WTC11 (cell line): ENCODE measurements around the gene RANBP10. TPM values are rescaled to one million over a fixed set of nuclear protein-coding genes. Genes with fewer than 3 reads are reported as not detected.

Experiments used
- ATAC-seq: fragments of 200-7000 bp; cut with Tn5 transposase; 2 replicates; pipeline ENCODE4 v1.10.0; 2021; ENCODE audit warnings: mild to moderate bottlenecking, moderate library complexity
- CTCF ChIA-PET: fragments of 300-600 bp; sonication (Branson Sonifier 250); formaldehyde crosslinking; loops from one replicate; lab custom pipeline; 2021; ENCODE audit warnings: antibody characterized with exemption; lab: Charles Lee
- POLR2A ChIA-PET: fragments of 350-600 bp; sonication (Branson Sonifier 250); formaldehyde crosslinking; loops from one replicate; lab custom pipeline; 2021; ENCODE audit warnings: antibody characterized with exemption; lab: Charles Lee
- DNase-seq: peaks from one replicate; pipeline ENCODE4 v3.0.0; 2021; ENCODE audit warnings: low spot score
- H3K27ac Mint-ChIP-seq: 2 replicates; pipeline ENCODE4 v1.8.0; 2021; ENCODE audit warnings: mixed read lengths
- H3K27me3 Mint-ChIP-seq: 2 replicates; pipeline ENCODE4 v1.8.0; 2021; ENCODE audit warnings: low read depth, mild to moderate bottlenecking, moderate library complexity, mixed read lengths
- H3K36me3 Mint-ChIP-seq: 2 replicates; pipeline ENCODE4 v1.8.0; 2021; ENCODE audit warnings: mixed read lengths
- H3K4me1 Mint-ChIP-seq: 2 replicates; pipeline ENCODE4 v1.8.0; 2022; ENCODE audit warnings: mixed read lengths
- H3K4me3 Mint-ChIP-seq: 2 replicates; pipeline ENCODE4 v1.8.0; 2021; ENCODE audit warnings: mild to moderate bottlenecking, moderate library complexity, mixed read lengths
- H3K9me3 Mint-ChIP-seq: 2 replicates; pipeline ENCODE4 v1.8.0; 2021; ENCODE audit warnings: mixed read lengths
- CBFB ChIP-seq: sonication (generic); formaldehyde crosslinking; IDR thresholded peaks from 2 replicates; pipeline ENCODE4 v1.8.1; 2022; ENCODE audit warnings: mild to moderate bottlenecking, low read depth, missing genetic modification reagents
- ELF4 ChIP-seq: sonication (generic); formaldehyde crosslinking; IDR thresholded peaks from 2 replicates; pipeline ENCODE4 v1.8.1; 2022; ENCODE audit warnings: low read depth, mild to moderate bottlenecking, moderate library complexity, missing genetic modification reagents
- FOXK1 ChIP-seq: sonication (generic); formaldehyde crosslinking; IDR thresholded peaks from 2 replicates; pipeline ENCODE4 v1.8.0; 2022; ENCODE audit warnings: mild to moderate bottlenecking, moderate library complexity, missing genetic modification reagents
- FOXP1 ChIP-seq: sonication (generic); formaldehyde crosslinking; IDR thresholded peaks from 2 replicates; pipeline ENCODE4 v1.8.0; 2022; ENCODE audit warnings: missing genetic modification reagents, mild to moderate bottlenecking, moderate library complexity, borderline replicate concordance
- GABPB1 ChIP-seq: sonication (generic); formaldehyde crosslinking; IDR thresholded peaks from 2 replicates; pipeline ENCODE4 v1.8.1; 2023; ENCODE audit warnings: mild to moderate bottlenecking, missing genetic modification reagents
- GRHL2 ChIP-seq: fragments of 250-450 bp; sonication (Bioruptor Pico); IDR thresholded peaks from 2 replicates; pipeline ENCODE4 v1.8.0; 2022; ENCODE audit warnings: mild to moderate bottlenecking, moderate library complexity; ENCODE audit not compliant: insufficient replicate concordance, severe bottlenecking
- JAZF1 ChIP-seq: fragments of 250-450 bp; sonication (Bioruptor Pico); IDR thresholded peaks from 2 replicates; pipeline ENCODE4 v1.9.0; 2021; ENCODE audit warnings: moderate library complexity, mild to moderate bottlenecking, inconsistent platforms
- NR3C1 ChIP-seq: sonication (generic); formaldehyde crosslinking; conservative IDR thresholded peaks from 2 replicates; pipeline ENCODE4 v1.8.1; 2023; ENCODE audit warnings: low read depth, mild to moderate bottlenecking, missing genetic modification reagents
- PREB ChIP-seq: sonication (generic); formaldehyde crosslinking; IDR thresholded peaks from 2 replicates; pipeline ENCODE4 v1.8.1; 2022; ENCODE audit warnings: mild to moderate bottlenecking, missing genetic modification reagents, moderate library complexity, borderline replicate concordance
- SMAD3 ChIP-seq: sonication (generic); formaldehyde crosslinking; IDR thresholded peaks from 2 replicates; pipeline ENCODE4 v1.8.0; 2022; ENCODE audit warnings: missing genetic modification reagents, mild to moderate bottlenecking, borderline replicate concordance
- TEAD1 ChIP-seq: sonication (generic); formaldehyde crosslinking; IDR thresholded peaks from 2 replicates; pipeline ENCODE4 v1.8.0; 2022; ENCODE audit warnings: mild to moderate bottlenecking, missing genetic modification reagents
- TEAD4 ChIP-seq: sonication (generic); formaldehyde crosslinking; IDR thresholded peaks from 2 replicates; pipeline ENCODE4 v1.8.0; 2022; ENCODE audit warnings: mild to moderate bottlenecking, missing genetic modification reagents
- ZNF423 ChIP-seq: fragments of 250-450 bp; sonication (Bioruptor Pico); IDR thresholded peaks from 2 replicates; pipeline ENCODE4 v2.1.2; 2022; ENCODE audit warnings: mild to moderate bottlenecking, moderate library complexity
- total RNA-seq: library from RNA; stranded (reverse); gene quantifications from 3 replicates; pipeline ENCODE4 v1.2.3, GENCODE V29; 2021
- TF ChIP-seq, protein P1 (sequence below): fragments of 250-450 bp; sonication (Bioruptor Pico); conservative IDR thresholded peaks from 2 replicates; pipeline ENCODE4 v1.9.0; 2021; ENCODE audit warnings: mild to moderate bottlenecking
- TF ChIP-seq, protein P2 (sequence below): sonication (generic); formaldehyde crosslinking; IDR thresholded peaks from 2 replicates; pipeline ENCODE4 v1.8.0; 2022; ENCODE audit warnings: mild to moderate bottlenecking, missing genetic modification reagents
- TF ChIP-seq, protein P3 (sequence below): sonication (generic); formaldehyde crosslinking; IDR thresholded peaks from 2 replicates; pipeline ENCODE4 v1.8.1; 2023; ENCODE audit warnings: mild to moderate bottlenecking, missing genetic modification reagents, moderate library complexity
- TF ChIP-seq, protein P4 (sequence below): sonication (generic); formaldehyde crosslinking; IDR thresholded peaks from 2 replicates; pipeline ENCODE4 v1.8.1; 2022; ENCODE audit warnings: missing genetic modification reagents, borderline replicate concordance
- TF ChIP-seq, protein P5 (sequence below): fragments of 250-450 bp; sonication (Bioruptor Pico); IDR thresholded peaks from 2 replicates; pipeline ENCODE4 v1.9.0; 2021; ENCODE audit warnings: mild to moderate bottlenecking, borderline replicate concordance

Gene RANBP10
- total RNA-seq, 1 experiment from 2014 or later = 14.0 TPM

- H3K27me3 Mint-ChIP-seq = no peaks in the 10 kb centered on the region
- no peaks in the 10 kb centered on the region for H3K9me3 Mint-ChIP-seq
- TF ChIP-seq, protein P1, sequence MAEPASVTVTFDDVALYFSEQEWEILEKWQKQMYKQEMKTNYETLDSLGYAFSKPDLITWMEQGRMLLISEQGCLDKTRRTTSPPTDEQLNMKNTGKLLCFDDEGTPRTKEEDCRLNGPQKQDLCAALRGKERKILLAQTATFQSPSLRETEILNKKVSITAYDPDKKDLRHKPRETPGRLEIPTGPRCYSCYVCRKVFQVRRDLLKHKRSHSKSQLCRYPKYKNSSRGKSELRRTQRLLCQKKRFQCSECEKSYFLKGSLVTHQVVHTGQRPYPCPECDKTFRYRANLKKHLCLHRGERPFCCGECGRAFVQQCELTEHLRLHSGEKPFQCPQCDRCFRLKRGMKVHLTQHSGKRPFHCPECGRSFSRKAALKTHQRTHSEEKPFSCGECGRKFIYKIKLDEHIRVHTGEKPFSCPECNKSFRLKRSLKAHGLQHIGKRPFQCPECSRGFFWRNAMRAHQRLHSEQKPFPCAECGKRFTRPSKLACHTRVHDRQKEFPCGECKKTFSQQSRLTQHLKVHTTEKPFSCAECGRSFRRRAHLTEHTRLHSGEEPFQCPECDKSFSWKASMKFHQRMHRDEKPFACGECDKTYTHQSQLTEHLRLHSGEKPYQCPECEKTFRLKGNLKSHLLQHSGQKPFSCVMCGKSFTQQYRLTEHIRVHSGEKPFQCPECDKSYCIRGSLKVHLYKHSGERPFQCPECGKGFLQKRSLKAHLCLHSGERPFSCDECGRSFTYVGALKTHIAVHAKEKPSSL (CRISPR knock-in tag) = no peak
- TF ChIP-seq CBFB (CRISPR knock-in tag) = no peak
- no peak for TF ChIP-seq FOXK1 (CRISPR knock-in tag)
- TF ChIP-seq TEAD4 (CRISPR knock-in tag) = no peak
- no peak for TF ChIP-seq NR3C1 (CRISPR knock-in tag)
- TF ChIP-seq, protein P2, sequence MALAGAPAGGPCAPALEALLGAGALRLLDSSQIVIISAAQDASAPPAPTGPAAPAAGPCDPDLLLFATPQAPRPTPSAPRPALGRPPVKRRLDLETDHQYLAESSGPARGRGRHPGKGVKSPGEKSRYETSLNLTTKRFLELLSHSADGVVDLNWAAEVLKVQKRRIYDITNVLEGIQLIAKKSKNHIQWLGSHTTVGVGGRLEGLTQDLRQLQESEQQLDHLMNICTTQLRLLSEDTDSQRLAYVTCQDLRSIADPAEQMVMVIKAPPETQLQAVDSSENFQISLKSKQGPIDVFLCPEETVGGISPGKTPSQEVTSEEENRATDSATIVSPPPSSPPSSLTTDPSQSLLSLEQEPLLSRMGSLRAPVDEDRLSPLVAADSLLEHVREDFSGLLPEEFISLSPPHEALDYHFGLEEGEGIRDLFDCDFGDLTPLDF = no peak
- no peak for TF ChIP-seq ZNF423
- no peak for TF ChIP-seq SMAD3 (CRISPR knock-in tag)
- TF ChIP-seq PREB (CRISPR knock-in tag) = no peak
- TF ChIP-seq, protein P3, sequence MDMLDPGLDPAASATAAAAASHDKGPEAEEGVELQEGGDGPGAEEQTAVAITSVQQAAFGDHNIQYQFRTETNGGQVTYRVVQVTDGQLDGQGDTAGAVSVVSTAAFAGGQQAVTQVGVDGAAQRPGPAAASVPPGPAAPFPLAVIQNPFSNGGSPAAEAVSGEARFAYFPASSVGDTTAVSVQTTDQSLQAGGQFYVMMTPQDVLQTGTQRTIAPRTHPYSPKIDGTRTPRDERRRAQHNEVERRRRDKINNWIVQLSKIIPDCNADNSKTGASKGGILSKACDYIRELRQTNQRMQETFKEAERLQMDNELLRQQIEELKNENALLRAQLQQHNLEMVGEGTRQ (CRISPR knock-in tag) = no peak
- no peak for TF ChIP-seq FOXP1 (CRISPR knock-in tag)
- TF ChIP-seq GABPB1 = no peak
- no peak for TF ChIP-seq ELF4 (CRISPR knock-in tag)
- no peak for TF ChIP-seq GRHL2
- TF ChIP-seq, protein P4, sequence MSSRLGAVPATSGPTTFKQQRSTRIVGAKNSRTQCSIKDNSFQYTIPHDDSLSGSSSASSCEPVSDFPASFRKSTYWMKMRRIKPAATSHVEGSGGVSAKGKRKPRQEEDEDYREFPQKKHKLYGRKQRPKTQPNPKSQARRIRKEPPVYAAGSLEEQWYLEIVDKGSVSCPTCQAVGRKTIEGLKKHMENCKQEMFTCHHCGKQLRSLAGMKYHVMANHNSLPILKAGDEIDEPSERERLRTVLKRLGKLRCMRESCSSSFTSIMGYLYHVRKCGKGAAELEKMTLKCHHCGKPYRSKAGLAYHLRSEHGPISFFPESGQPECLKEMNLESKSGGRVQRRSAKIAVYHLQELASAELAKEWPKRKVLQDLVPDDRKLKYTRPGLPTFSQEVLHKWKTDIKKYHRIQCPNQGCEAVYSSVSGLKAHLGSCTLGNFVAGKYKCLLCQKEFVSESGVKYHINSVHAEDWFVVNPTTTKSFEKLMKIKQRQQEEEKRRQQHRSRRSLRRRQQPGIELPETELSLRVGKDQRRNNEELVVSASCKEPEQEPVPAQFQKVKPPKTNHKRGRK (CRISPR knock-in tag) = no peak
- TF ChIP-seq TEAD1 (CRISPR knock-in tag) = no peak
- no peak for TF ChIP-seq JAZF1
- TF ChIP-seq, protein P5, sequence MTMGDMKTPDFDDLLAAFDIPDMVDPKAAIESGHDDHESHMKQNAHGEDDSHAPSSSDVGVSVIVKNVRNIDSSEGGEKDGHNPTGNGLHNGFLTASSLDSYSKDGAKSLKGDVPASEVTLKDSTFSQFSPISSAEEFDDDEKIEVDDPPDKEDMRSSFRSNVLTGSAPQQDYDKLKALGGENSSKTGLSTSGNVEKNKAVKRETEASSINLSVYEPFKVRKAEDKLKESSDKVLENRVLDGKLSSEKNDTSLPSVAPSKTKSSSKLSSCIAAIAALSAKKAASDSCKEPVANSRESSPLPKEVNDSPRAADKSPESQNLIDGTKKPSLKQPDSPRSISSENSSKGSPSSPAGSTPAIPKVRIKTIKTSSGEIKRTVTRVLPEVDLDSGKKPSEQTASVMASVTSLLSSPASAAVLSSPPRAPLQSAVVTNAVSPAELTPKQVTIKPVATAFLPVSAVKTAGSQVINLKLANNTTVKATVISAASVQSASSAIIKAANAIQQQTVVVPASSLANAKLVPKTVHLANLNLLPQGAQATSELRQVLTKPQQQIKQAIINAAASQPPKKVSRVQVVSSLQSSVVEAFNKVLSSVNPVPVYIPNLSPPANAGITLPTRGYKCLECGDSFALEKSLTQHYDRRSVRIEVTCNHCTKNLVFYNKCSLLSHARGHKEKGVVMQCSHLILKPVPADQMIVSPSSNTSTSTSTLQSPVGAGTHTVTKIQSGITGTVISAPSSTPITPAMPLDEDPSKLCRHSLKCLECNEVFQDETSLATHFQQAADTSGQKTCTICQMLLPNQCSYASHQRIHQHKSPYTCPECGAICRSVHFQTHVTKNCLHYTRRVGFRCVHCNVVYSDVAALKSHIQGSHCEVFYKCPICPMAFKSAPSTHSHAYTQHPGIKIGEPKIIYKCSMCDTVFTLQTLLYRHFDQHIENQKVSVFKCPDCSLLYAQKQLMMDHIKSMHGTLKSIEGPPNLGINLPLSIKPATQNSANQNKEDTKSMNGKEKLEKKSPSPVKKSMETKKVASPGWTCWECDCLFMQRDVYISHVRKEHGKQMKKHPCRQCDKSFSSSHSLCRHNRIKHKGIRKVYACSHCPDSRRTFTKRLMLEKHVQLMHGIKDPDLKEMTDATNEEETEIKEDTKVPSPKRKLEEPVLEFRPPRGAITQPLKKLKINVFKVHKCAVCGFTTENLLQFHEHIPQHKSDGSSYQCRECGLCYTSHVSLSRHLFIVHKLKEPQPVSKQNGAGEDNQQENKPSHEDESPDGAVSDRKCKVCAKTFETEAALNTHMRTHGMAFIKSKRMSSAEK = no peak
- H3K4me3 Mint-ChIP-seq = no peak overlapping the region
- H3K4me1 Mint-ChIP-seq = no peaks in the 10 kb centered on the region; the same call in 1 of the 2 replicates
- DNase-seq = no peak
- no peaks in the 10 kb centered on the region for H3K36me3 Mint-ChIP-seq
- H3K27ac Mint-ChIP-seq = peak overlapping the region; percentile 60
- ChIA-PET CTCF (no interaction called here), POLR2A (interaction anchor here (0.7 kb wide), 1 partner anchor 96 kb away, joined by 5 read pairs; no protein-coding TSS in a partner anchor)
- peak; percentile 42 for ATAC-seq
Measured at GRCh38 chr16:67677712-67678111, 128.6 kb downstream of the RANBP10 start.
